VCaP (cell line): ENCODE measurements around the gene STIL.

Experiments
- H3K27ac ChIP-seq: fragments of 450-650 bp; 2 replicates; pipeline ENCODE4 v1.5.1; 2017
- TF ChIP-seq, protein P1 (sequence below): fragments of 450-650 bp; conservative IDR thresholded peaks from 2 replicates; pipeline ENCODE4 v1.5.1; 2017; ENCODE audit warnings: mild to moderate bottlenecking, moderate library complexity

STIL gene

DNA sequence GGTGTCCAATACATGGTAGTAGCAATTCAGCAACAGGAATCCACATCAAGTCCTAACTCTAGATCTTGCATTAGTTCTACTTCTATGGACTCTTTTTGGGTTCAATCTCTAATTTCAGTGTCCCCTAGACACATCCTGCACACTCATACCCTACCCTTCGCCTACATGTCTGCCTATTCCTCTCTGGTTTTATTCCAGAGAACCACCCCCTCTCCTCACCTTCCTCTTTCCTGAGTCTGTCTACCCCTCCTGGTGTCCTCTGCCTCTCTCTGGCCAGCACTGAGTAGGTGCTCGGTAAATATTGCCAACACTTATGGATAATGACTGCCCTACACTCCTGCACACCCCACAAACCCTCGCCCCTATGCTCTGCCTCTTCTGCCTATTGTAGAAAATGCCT, 91.5 kb downstream of the STIL start:
- H3K27ac ChIP-seq: no peak overlapping the region
- TF ChIP-seq, protein P1, sequence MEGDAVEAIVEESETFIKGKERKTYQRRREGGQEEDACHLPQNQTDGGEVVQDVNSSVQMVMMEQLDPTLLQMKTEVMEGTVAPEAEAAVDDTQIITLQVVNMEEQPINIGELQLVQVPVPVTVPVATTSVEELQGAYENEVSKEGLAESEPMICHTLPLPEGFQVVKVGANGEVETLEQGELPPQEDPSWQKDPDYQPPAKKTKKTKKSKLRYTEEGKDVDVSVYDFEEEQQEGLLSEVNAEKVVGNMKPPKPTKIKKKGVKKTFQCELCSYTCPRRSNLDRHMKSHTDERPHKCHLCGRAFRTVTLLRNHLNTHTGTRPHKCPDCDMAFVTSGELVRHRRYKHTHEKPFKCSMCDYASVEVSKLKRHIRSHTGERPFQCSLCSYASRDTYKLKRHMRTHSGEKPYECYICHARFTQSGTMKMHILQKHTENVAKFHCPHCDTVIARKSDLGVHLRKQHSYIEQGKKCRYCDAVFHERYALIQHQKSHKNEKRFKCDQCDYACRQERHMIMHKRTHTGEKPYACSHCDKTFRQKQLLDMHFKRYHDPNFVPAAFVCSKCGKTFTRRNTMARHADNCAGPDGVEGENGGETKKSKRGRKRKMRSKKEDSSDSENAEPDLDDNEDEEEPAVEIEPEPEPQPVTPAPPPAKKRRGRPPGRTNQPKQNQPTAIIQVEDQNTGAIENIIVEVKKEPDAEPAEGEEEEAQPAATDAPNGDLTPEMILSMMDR: no peak

DNA sequence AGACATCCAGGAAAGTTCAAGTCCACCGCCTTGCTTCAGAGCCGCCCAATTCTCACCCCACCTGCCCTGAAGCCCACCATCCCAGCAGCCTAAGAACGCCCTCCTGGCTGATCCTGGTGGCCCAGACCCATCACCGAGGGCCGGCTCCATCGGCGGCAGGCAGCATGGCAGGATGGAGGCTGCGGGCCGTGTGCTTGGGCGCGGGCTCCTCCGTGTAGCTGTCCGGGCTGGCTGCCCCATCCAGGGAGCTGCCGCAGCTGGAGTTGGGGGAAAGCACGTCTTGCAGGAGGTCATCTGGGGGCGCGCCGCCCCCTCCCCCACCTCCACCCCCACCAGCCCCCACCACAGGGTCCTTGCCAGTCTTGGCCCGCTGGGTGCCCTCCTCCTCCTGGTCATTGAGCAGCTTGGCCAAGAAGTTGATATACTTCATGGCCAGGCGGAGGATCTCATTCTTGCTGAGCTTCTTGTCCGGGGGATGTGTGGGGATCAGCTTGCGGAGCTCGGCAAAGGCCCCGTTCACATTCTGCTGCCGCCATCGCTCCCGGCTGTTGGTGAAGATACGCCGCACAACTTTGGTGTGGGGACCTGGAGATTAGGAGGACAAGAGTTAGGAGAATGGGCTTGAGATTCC, 94.2 kb downstream of the STIL start:
- TF ChIP-seq, protein P1: no peak
- no peak overlapping the region for H3K27ac ChIP-seq

GRCh38 chr1:47219001-47219400, 94.9 kb downstream of the STIL start:
- TF ChIP-seq, protein P1: no peak
- H3K27ac ChIP-seq: no peak overlapping the region

- TF ChIP-seq, protein P1: no peak
- no peak overlapping the region for H3K27ac ChIP-seq
Measured at GRCh38 chr1:47216278-47217059, 97.5 kb downstream of the STIL start.

DNA sequence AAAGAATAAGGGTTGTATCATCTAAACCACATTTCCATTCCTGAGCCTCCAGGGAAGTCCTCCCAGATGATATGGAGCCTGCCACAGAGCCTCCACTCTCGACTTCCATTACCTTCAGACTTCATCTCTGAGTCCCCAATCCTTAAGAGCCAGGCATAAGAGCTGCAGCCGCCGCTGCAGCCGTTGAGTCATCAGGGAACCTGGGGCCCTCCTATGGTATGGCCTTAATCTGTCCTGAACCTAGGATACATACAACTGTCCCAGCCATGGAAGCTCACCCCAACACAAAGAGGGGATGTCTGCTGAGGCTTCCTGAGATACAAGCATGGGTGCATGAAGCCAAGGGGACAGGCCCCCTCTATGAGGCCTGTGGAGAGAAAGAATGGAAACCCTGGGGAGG, 98.2 kb downstream of the STIL start:
- no peak overlapping the region for H3K27ac ChIP-seq
- TF ChIP-seq, protein P1: no peak

DNA sequence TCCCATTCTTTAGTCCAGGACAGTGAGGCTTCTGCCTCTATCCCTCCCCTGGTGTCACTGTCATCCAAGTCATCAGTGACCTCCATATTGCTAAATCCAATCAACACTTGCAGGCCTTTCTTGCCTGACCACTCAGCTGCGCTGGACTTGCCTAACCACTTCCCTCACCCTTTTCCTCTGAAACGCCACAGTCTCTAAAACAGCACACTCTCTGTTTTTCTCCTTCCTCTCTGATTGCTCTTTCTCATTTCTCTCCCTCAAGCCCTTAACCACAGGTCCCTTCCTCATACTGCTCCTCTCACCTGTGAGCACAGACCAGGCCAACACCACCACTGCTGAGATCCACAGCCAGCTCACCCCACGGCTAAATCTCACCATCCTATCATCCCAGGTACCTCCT, 99.4 kb downstream of the STIL start:
- TF ChIP-seq, protein P1: no peak
- H3K27ac ChIP-seq: no peak overlapping the region

DNA sequence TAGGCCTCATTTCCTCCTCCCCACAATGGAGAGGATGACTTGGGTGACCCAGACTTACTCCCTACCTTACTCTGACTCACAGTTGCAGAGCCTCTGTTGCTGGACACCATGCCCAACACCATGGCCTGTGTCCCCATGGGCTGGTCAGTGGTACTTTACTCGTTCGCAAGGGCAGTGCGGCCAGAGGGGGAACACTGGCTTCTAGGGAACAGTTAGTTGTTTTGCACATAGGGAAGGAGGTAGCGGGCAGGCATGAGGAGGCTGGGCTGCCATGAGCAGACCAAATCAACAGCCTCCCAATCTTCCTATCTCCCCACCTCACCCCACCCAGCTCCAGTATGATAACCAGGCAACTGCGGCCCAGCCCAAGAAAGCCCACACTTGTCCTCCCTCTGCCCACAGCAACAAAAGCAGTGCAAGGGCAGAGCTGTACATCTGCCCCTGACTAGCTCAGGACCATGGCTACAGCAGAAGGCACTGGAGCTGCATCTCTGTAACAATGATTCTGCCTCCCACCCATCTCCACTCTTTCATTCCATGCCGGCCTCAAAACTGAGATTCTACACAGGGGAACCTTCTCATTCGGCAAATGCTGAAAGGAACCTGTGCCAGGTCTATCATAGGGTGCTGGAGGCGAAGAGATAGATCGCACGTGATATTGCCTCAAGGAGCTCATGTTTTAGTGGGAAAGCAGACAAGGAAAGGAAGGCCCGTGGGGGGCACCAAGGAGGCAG, 100.5 kb downstream of the STIL start:
- TF ChIP-seq, protein P1: no peak
- H3K27ac ChIP-seq: no peak overlapping the region
